ENCODE results near the gene DNAJC16.
"Not testable (repeated sequence)": the region's sequence is repeated elsewhere in the genome, so short reads cannot be mapped to it uniquely, and the experiment has no call there.

The DNAJC16 gene

DNA sequence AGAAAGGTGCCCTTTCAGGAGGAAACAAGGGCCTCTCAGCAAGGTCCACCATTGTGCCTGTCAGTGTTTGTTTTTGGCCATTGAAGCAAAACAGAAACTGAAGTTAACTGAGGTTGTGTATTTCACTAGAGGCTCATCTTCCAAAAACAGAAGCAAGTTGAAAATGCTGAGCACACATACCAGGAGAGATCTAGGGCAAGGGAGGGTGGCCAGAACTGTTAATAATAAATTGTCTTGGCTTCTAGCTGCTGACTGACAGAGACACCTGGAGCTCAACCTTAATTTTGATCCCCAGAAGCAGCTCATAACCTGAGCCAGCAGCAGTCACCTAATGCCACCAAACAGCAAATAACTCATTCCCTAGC lies 53.0 kb downstream of the DNAJC16 start:
- no peak for DNase-seq (ENCODE audit: low read depth in 3 of 3)

DNA sequence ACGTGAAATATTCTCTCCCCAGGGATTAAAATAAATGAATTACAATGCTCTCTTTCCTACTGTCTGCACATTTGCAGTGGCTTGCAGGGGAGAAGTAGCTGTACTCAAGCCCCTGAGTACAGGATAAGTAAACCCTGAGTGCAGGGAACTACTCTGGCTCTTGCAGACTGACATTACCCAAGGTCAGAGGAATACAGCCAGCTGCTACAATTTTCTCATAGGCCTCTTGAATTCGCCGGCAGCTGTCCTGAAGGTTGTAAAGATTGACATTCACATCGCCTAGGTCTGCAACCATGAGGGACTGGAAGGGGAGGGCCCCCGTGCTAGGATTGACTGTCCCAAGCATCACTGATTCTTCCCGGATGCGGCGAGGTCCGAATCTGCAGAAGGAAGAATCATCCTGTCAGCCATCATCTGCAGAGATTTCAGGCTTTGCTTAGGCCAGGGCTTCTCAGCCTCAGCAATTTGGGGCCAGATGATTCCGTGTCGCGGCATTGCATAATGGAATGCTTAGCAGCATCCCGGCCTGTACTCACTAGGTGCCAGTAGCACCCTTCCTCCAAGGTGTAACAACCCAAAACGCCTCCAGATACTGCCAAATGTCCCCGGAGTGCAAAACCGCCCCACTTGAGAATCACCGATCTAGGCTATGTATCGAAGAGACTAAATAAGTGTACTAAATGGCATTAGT lies 56.5 kb downstream of the DNAJC16 start:
- DNase-seq (ENCODE audit: low read depth in 3 of 3), result no peak

DNA sequence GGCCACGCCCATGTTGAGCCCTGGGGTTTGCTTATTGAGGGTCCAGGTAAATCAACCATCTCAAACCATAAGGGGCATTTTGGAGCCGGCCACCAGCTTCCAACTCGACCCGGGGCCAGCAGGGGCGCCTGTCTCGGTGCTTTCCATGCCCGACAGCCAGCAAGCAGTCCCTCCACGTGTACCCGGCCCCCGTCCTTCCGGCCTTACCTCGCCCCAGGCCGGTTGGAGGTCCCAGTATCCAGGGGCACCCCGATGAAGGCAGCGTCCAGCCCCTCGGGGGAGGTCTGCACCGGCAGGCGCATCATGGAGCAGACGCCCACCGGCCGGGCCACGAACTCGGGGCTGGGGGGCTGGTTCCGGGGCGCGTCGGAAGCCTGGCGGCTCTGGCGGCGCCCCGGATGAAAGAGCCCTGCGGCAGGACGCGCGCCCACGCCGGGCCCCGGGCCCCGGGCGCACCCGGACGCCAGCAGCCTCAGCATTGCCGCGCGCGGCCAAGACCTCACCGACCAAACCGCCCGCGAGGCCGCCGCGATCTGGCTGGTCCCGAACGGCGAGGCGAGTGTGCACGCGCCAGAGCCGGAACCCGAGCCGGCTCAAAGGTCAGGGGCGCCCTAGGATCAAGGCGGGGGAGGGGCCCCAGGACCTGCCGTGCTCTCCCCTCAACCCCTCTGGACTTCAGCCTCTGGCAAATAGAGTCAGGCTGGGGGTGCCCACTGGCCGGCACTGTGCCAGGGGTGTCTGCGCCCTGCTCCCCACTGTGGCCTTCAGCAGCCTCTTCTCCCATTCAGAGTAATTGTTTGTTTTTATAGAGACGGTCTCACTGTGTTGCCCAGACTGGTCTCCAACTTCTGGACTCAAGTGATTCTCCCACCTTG lies 58.1 kb downstream of the DNAJC16 start, which contains the start of gene AGMAT:
TSS of gene AGMAT (minus strand) at position 563 of the 875 bp plus-strand sequence. CDS start at position 479, 84 bp downstream.
- peak; percentile 35 to 49 (median 42) for DNase-seq (ENCODE audit: low read depth in 3 of 3)

DNA sequence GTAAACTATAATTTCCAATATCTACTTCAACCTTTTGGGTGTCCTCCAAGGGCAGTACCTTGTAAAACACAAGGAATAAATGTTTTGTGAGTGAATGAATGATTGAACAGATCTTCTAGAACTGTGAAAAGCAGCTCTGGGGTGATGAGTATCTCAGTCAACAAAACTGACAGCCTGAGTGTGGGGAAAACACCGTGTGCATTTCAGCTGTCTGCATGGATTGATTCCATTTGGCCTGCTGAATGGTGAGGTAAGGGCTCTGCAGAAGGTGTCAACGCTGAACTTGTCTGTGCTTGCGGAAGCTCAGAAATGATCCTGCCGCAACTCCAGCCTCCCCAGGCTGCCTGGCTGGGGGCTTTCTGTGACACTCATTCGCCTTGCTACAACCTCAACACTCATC lies 65.6 kb downstream of the DNAJC16 start:
- DNase-seq (ENCODE audit: low read depth in 3 of 3), result no peak

DNA sequence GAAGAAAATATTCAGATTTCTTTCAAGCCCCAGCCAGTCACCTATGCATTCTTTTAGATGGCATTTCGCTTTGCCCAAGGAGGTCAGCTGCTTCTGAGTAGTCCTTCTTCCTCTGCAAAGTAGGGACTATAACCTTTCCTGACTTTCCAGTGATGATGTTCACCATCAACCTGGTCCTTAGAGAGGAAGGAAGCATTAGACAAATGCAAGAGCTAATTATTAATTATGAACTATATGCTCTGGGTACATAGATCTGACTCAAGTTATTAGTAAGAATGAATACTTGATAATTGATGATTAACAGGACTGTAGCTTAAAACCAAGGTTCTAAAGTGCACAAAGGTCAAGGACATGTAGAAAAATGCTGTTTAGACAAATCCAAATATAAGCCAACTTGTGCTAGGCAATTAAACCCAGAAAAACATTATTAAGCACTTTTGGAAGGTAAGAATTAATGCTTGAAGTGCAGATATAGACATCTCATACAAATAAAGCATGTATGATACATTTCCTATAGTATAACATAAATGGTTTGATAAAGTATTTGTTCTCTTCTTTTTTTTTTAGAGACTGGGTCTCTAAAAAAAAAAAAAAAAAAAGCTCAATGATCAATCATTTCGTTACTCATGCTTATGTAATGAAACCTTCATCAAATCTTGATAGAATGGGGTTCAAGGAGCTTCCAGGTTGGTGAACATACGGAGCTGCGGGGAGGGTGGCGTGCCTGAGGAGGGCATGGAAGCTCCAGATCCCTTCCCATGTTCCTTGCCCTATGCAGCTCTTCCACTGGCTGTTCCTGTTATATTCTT lies 69.4 kb downstream of the DNAJC16 start:
- DNase-seq (ENCODE audit: low read depth in 3 of 3), result no peak

DNA sequence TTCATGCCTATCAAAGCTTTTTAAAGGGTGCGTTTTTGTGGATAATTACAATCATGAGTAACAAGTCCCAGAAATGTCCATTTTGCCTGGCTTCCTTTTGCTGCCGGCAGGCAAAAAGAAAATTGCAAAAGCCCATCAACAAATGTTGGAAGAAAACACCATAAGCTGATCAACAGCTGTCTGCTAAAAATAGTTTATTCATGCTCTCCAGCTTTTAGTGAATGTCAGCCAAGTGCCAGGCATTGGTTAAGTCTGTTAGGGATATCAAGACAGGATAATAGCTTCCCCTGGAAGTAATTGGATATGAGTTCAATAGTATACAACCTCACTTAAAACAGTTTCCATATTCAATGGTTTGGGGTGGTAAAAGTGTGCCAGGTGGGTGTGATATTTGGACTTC lies 71.8 kb downstream of the DNAJC16 start:
- no peak for DNase-seq (ENCODE audit: low read depth in 3 of 3)

DNA sequence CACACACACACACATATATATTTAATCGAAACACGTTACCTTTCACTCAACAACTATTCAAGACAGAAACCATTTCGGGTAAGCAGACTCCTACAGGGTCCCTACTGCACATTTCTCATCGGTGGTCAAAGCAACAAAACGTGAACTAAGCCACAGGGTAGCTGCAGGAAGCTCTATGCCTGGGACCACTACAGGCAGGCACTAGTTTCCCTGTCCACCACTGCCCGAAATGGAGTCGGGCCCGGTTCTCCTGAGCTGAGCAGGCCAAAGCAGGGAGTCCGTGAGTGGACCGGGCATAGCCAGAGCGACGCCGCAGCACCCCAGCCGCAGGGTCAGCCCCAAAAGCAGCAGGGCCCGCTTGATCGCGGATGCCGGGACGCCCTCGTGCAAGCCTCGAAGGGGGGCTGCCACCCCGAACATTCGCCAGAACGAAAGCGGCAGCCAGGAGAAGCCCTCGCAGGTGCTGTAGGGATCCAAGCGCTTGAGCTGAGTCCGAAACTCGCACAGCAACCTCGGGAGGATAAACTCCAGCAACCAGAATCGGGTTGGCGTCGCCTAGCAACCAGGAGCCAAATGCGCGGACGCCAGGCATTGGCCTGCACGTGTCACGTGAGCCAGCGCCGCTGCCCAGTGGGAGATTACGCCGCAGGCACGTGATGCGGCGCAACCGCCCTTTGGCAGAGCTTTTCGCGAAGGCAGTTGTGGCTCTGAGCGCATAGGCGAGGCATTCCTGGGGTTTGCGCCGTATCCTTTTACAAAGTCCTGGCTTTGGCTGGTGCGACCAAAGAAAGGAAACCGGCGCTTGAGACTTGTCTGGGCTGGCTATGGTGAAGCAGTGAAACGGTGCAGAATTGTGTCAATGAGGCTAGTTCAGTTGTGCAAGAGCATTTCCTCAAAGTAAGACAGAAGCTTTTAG lies 76.7 kb downstream of the DNAJC16 start:
- peak; percentile 73 to 84 (median 82) for DNase-seq (ENCODE audit: low read depth in 3 of 3)

DNA sequence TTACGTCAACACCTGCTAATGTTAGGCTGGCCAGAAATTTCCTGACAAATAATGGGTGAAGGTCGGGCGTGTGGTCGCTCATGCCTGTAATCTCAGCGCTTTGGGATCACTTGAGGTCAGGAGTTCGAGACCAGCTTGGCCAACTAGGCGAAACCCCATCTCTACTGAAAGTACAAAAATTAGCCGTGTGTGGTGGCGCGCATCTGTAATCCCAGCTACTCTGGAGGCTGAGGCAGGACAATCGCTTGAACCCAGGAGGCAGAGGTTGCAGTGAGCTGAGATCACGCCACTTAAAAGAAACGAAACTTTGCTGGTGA lies 77.3 kb downstream of the DNAJC16 start:
- DNase-seq (ENCODE audit: low read depth in 3 of 3), result not testable (repeated sequence)

DNA sequence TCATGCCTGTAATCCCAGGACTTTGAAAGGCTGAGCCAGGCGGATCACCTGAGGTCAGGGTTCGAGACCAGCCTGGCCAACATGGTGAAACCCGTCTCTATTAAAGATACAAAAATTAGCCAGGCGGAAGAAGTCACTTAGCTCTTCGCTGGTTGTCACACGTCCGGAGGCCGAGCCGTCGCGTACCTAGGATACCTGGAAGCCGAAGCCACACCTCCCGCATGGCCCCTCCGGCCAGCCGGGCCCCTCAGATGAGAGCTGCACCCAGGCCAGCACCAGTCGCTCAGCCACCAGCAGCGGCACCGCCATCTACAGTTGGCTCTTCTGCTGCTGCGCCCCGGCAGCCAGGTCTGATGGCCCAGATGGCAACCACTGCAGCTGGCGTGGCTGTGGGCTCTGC lies 77.8 kb downstream of the DNAJC16 start:
- DNase-seq (ENCODE audit: low read depth in 3 of 3), result not testable (repeated sequence)

DNA sequence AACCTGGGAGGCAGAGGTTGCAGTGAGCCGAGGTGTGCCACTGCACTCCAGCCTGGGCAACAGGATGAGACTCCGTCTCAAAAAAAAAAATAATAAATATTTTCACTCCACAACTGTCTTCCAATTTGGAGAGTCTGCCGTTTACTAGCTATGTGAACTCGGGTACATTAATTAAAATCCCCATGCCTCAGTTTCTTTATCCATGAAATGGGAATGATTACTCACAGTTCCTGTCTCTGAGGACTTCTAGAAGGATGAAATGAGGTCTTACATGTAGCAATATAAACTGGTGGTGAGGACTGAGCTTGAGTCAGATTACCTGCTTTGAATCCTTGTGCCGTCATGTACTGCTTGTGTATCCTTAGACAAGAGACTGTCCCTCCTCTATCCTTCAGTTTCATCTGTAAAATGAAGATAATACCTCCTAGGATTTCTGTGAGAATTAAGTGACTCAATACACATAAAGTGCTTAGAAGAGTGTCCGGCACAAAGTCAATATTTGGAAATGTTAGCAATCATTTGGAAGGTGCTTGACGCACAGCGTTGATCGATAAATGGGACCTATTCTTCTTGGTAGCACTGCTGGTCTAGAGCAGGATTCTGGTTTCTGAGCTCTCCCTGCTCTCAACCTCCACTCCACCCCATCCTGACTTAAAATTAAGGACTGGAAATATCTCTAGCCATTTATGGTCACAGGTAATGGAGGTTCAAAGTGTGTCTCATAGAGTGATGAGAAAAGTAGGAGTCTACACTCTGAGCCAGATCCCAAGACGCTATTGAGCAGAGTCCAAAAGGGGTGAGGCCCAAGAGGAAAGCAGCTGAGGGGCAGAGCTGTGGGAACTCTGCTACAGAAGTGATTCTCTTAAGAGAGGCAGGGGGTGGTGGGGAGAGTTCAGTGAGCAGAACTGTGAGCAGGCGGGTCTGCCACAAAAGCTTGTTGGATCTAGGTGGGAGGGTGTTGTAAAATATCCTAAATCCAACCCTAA lies 79.0 kb downstream of the DNAJC16 start:
- no peak for DNase-seq (ENCODE audit: low read depth in 3 of 3)

DNA sequence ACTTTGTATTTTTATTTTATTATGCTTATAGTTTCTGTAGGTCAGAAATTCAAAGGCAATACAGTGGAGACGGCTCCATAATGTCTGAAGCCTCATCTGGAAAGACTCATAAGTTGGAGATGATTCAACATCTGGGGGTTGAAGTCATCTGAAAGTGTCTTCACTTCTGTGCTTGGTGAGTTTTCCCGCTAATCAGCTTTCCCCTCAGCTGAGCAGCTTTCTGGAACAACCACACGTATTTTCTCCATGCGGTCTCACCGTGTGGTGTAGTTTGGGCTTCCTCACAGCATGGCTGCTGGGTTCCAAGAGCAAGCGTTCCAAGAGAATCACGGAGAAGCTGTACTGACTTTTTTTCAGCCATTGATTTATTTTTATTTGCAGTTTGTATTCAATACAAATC lies 83.0 kb downstream of the DNAJC16 start:
- no peak for DNase-seq (ENCODE audit: low read depth in 3 of 3)

DNA sequence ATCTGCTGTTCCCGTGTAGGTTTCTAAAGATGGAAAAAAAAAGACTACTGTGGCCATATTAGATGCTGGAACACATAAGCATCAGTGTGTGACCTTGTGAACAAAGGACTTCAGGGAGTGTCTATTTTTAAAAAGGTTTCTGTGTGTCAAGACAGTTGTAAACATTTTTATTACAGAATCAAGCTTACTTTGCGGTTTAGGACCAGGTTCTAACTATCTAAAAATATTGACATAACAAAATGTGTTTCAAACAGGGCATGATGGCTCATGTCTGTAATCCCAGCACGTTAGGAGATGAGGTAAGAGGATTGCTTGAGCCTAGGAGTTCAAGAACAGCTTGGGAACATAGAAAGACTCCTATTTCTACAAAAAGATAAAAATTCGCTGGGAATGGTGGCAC lies 83.5 kb downstream of the DNAJC16 start:
- no peak for DNase-seq (ENCODE audit: low read depth in 3 of 3)

DNA sequence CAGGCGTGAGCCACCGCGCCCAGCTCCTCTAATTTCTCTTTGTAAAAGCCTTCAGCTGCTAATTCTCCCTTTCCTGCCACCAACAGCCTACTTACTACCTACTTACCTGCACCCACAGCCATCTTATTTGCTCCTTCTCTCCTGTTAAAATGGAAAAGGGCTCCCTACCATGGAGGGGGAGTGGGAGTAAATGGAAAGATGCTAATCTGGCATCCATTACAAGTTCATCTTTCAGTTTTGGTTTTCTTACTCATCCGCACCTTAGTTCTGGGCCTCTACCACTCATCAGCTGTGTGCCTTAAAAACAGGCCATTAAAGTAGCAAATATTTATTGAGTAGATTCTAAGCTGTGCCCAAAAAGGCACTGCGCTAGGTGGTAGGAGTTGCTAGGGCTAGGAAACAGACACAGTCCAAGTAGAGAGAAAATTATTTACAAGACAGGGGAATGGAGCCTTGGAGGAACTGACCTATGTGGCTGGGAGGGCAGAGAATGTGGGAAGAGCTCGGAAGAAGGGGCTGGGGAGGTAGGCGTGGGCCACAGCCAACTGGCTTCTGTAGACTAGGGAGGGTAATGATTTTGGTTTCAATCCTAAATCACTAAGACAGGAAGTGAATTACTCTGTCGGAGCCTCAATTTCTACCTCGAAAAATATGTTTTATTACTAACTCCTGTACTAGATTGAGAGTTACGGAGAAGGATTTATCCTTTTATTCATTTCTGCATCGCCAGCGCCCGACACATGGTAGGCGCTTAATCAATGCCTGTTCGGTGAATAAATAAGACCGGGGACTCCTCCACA lies 89.9 kb downstream of the DNAJC16 start:
- DNase-seq (ENCODE audit: low read depth in 3 of 3), result no peak

DNA sequence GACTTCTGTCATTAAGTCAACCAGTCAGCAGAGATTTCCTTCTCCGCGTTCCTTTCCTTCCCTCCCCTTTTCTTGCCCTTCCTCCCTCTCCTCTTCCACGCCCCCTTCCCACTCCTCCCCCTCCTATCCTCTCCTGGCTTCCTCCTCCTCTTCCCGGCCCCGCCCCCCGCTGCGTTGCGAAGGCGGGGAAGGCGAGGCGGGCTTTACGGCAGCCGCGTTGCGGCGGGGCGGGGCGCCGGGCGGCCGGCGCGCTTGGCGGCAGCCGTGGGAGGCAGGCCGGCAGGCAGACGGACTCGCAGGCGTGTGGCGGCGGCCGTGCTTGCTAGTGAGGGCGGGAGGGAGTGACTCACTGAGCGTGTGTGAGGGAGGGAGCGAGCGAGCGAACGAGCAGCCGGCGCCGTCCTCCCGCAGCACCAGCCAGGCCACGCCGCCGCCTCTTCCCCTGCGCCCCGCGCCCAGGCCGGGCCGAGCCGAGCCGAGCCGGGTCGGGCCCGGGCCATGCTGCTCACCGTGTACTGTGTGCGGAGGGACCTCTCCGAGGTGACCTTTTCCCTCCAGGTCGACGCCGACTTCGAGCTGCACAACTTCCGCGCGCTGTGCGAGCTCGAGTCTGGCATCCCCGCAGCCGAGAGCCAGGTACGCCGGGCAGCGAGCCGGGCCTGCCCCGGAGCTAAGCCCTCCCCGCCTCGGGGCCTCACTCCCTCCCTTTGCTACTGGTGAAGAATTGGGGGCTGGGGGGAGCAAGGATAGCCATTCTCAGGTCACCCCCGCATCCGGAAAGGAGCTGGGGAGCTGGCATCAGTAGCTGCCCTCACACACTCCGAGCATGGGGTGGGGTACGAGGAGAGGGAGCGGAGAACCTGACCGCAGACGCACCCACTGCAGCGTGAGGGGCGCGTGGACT lies 90.8 kb downstream of the DNAJC16 start, which contains the start of gene DDI2:
TSS of gene DDI2 (plus strand) at position 286 of the 904 bp plus-strand sequence. CDS start at position 499, 213 bp downstream.
- DNase-seq (ENCODE audit: low read depth in 3 of 3), result peak; percentile 85 to 95 (median 88)

DNA sequence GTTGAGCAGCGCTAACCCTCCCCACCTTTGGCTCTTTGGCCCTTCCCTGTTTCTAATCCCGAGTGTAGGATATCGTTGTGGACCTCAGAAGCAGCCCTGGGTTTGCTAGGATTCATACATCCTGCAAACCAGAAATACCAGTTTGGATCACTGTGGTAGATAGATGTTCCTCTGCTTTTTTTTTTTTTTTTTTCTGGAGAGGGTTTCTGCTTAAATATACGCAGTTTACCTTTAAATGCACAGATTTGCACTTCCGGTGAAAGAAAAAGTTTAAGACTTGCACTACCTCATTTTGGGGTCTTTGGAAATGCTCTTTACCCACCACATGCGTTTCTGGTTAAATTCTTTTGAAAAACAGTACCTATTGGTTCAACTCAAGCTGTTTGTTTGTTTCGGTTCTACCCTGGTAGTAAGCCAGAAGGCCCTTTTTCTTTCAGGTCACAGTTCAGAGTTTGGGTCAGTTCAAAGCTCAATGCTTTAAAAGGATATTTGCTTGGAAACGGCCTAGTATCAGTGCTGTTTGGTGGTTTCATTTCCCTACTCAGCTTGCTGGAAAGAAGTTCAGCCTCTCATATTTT lies 91.5 kb downstream of the DNAJC16 start:
- DNase-seq (ENCODE audit: low read depth in 3 of 3), result no peak

DNA sequence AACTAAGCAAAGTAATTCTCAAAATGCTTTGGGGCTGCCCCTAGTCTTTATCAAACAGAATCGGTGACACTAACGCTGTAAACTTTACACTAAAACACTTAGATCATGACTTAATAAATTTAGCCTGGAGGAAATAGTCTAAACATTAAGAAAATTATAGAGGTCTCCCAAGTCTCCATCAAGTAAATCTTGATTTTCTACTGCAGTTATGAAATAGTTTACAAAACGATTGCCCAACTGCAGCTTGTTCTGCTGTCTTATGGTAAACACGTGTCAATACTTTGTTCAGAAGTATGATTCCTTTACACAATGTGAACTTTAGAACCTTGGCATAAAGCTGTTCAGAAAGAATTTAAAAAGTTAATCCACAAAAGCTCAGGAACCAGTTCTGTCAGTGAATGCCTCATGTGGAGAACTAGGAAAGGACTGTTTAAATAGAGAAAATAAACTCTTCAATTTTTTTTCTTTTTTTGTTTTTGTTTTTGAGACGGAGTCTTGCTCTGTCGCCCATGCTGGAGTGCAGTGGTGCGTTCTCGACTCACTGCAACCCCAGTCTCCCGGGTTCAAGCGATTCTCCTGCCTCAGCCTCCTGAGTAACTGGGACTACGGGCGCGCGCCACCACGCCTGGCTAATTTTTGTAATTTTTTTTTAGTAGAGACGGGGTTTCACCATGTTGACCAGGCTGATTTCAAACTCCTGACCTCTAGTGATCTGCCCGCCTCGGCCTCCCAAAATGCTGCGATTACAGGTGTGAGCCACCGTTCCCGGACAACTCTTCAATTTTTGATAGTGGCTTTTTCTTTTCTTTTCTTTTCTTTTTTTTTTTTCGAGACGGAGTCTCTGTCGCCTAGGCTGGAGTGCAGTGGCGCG lies 92.2 kb downstream of the DNAJC16 start:
- DNase-seq (ENCODE audit: low read depth in 3 of 3), result no peak

DNA sequence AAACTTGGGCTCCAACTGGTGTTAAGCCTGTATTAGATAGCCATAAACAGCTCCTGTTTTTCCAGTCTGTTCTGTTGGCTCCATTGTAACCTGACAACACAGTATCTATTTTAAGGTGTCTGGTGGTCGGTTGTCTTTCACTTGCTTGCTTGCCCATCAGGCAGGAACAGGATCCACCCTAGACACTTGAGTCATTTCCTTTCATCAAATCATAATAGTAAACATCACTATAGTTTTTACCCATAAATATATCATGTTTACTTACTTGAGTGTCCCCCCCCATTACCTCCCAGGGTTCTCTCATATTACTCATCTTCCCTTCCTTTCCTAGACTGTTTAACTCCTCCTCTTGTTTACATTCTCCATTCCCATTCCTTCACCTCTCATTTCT lies 93.5 kb downstream of the DNAJC16 start:
- no peak for DNase-seq (ENCODE audit: low read depth in 3 of 3)

Measured in stimulated activated CD4-positive, alpha-beta T cell treated with anti-CD3 and anti-CD28 coated beads, TNF-alpha, amount 100 ng/mL, for 4 hours (primary cell).